NCI-H748 (cell line): ENCODE results near the gene PUM2.
"Not testable (repeated sequence)": the region's sequence is repeated elsewhere in the genome, so short reads cannot be mapped to it uniquely, and the experiment has no call there.

Experiments used
- DNase-seq: peaks from one replicate; lab custom pipeline; 2025; ENCODE audit not compliant: unreplicated experiment; lab: John Stamatoyannopoulos, UW

Gene PUM2

GRCh38 chr2:20299113-20299512 is 51.5 kb downstream of the PUM2 start:
- no peak for DNase-seq

GRCh38 chr2:20294231-20294630 is 56.4 kb downstream of the PUM2 start:
- DNase-seq = no peak

GRCh38 chr2:20292984-20293383 is 57.7 kb downstream of the PUM2 start:
- no peak for DNase-seq

GRCh38 chr2:20291846-20292408 is 58.7 kb downstream of the PUM2 start:
- no peak for DNase-seq

GRCh38 chr2:20291106-20291564 is 59.5 kb downstream of the PUM2 start:
- DNase-seq = peak; percentile 43

- DNase-seq = no peak
Observed at GRCh38 chr2:20288642-20289340, 61.9 kb downstream of the PUM2 start.

- no peak for DNase-seq
Observed at GRCh38 chr2:20282916-20283592, 67.6 kb downstream of the PUM2 start.

GRCh38 chr2:20281876-20282275 is 68.8 kb downstream of the PUM2 start:
- no peak for DNase-seq

- DNase-seq = no peak
Observed at GRCh38 chr2:20273042-20273441, 77.6 kb downstream of the PUM2 start.

GRCh38 chr2:20268317-20268716 is 82.3 kb downstream of the PUM2 start:
- not testable (repeated sequence) for DNase-seq

GRCh38 chr2:20267529-20267928 is 83.1 kb downstream of the PUM2 start:
- no peak for DNase-seq

- no peak for DNase-seq
Observed at GRCh38 chr2:20264629-20265028, 86.0 kb downstream of the PUM2 start.

GRCh38 chr2:20257411-20257810 is 93.2 kb downstream of the PUM2 start:
- no peak for DNase-seq

- DNase-seq = no peak
Observed at GRCh38 chr2:20254731-20255130, 95.9 kb downstream of the PUM2 start.

- no peak for DNase-seq
Observed at GRCh38 chr2:20250436-20250835, 100.2 kb downstream of the PUM2 start.

GRCh38 chr2:20249170-20249569 is 101.5 kb downstream of the PUM2 start:
- DNase-seq = no peak

- no peak for DNase-seq
Observed at GRCh38 chr2:20247084-20247483, 103.6 kb downstream of the PUM2 start.

GRCh38 chr2:20243637-20244036 is 107.0 kb downstream of the PUM2 start:
- DNase-seq = not testable (repeated sequence)

- peak; percentile 12 for DNase-seq
Observed at GRCh38 chr2:20242727-20243377, 107.8 kb downstream of the PUM2 start.

- DNase-seq = no peak
Observed at GRCh38 chr2:20241973-20242726, 108.5 kb downstream of the PUM2 start.

GRCh38 chr2:20240291-20240690 is 110.4 kb downstream of the PUM2 start:
- DNase-seq = not testable (repeated sequence)
